Erythroblast (primary cell): ENCODE data around the gene SRD5A2.

Source experiments
- GATA1 ChIP-seq: IDR thresholded peaks from 2 replicates; pipeline ENCODE4 v1.6.1; 2011; ENCODE audit warnings: low read depth, mild to moderate bottlenecking, control low read depth, low read length, moderate library complexity
- POLR2A ChIP-seq: IDR thresholded peaks from 2 replicates; pipeline ENCODE4 v1.6.1; 2011; ENCODE audit warnings: mild to moderate bottlenecking, low read length

DNA sequence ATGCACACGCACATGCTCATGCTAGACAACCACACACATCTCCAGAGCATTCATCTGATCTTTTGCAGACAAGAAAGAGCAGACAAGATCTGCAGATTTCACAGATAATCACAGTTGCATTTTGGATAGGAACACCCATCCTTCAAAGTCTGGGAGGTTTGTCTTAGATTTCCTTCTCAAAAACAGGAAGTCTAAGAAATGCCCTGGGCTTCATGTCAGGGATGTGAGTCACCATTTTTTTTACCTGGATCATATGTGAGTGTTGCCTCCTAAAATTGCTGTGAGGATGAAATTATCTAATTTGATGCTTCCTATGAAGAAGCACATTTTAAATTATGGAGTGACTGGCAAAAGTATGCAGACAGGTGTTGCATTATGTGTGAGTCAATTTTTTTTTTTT is 46.1 kb downstream of the SRD5A2 start:
- TF ChIP-seq POLR2A (no peak), GATA1 (no peak)
